Right lobe of liver (tissue), 4 donors: ENCODE measurements around the gene UBE4B.

Experiments
- CTCF ChIP-seq, 4 donors: fragments of 200-600 bp in 3 of 4; fragments of 450-650 bp in 1 of 4; IDR thresholded peaks; one replicate each; pipeline versions ENCODE4 v1.5.1 to v1.8.0; 2016 to 2022; ENCODE audit warnings: antibody characterized with exemption in 4 of 4, mild to moderate bottlenecking in 2 of 4
- POLR2A ChIP-seq: fragments of 450-650 bp; IDR thresholded peaks from one replicate; pipeline ENCODE4 v1.6.1; 2017; ENCODE audit warnings: antibody characterized with exemption, mild to moderate bottlenecking
- donor health status: DM: no; HTN: no; CAD: no.
- donor health status: DM: no; HTN: no; CAD: no.
- donor health status: DM: no; HTN: yes; CAD: no.

GRCh38 chr1:10064416-10065343 lies 31.9 kb downstream of the UBE4B start:
- TF ChIP-seq POLR2A (no peak), CTCF (IDR thresholded peaks at IDR 0.05) (no peak)
